Peyer's patch (tissue), 4 donors: ENCODE data around the gene PACS2. TPM values are rescaled to one million over a fixed set of nuclear protein-coding genes. Genes with fewer than 3 reads are reported as not detected.
A peak's percentile ranks its signal among the peaks of the same experiment; 100 is the strongest.

Source experiments
- DNase-seq, 3 donors: peaks; one replicate each; pipeline ENCODE4 v3.0.0-alpha.2; 2017 to 2019
- H3K27ac ChIP-seq, 4 donors: fragments of 200-600 bp; sonication (generic); one replicate each; pipeline ENCODE4 v1.5.1; 2016 to 2019
- H3K27me3 ChIP-seq, 2 donors: fragments of 200-600 bp; sonication (generic); one replicate each; pipeline ENCODE4 v1.5.1; 2019
- H3K36me3 ChIP-seq, 3 donors: fragments of 200-600 bp; sonication (generic); one replicate each; pipeline ENCODE4 v1.5.1; 2016 to 2019
- H3K4me1 ChIP-seq, 4 donors: fragments of 200-600 bp; sonication (generic); one replicate each; pipeline ENCODE4 v1.5.1; 2016 to 2019
- H3K4me3 ChIP-seq, 4 donors: fragments of 200-600 bp; sonication (generic); 1 replicate in 3 of 4; 2 replicates in 1 of 4; pipeline ENCODE4 v1.5.1; 2016 to 2019; ENCODE audit warnings: mild to moderate bottlenecking in 1 of 4
- H3K9me3 ChIP-seq, 4 donors: fragments of 200-600 bp; sonication (generic); one replicate each; pipeline ENCODE4 v1.5.1; 2016 to 2019; ENCODE audit warnings: mild to moderate bottlenecking in 1 of 4
- POLR2A ChIP-seq, 2 donors: fragments of 450-650 bp; IDR thresholded peaks; one replicate each; pipeline ENCODE4 v1.5.1; 2017; ENCODE audit warnings: antibody characterized with exemption in 2 of 2, mild to moderate bottlenecking in 2 of 2, moderate library complexity in 2 of 2
- total RNA-seq, 4 donors: library from RNA; depleted of rRNA; stranded (reverse); fragments of >200 nt; gene quantifications; one replicate each; pipeline ENCODE4 v1.1.0, GENCODE V29; 2016
- TF ChIP-seq, protein P1 (sequence below), 6 experiments: fragments of 450-650 bp in 4 of 6; fragments of 200-600 bp in 2 of 6; sonication (generic) in 1 of 6; IDR thresholded peaks; one replicate each; pipeline ENCODE4 v1.5.1; 2017 to 2019; ENCODE audit warnings: antibody characterized with exemption in 6 of 6, mild to moderate bottlenecking in 3 of 6, moderate library complexity in 1 of 6

PACS2 gene
- total RNA-seq, 4 donors from 2014 or later, result 77.2 to 158 (median 126) TPM

DNA sequence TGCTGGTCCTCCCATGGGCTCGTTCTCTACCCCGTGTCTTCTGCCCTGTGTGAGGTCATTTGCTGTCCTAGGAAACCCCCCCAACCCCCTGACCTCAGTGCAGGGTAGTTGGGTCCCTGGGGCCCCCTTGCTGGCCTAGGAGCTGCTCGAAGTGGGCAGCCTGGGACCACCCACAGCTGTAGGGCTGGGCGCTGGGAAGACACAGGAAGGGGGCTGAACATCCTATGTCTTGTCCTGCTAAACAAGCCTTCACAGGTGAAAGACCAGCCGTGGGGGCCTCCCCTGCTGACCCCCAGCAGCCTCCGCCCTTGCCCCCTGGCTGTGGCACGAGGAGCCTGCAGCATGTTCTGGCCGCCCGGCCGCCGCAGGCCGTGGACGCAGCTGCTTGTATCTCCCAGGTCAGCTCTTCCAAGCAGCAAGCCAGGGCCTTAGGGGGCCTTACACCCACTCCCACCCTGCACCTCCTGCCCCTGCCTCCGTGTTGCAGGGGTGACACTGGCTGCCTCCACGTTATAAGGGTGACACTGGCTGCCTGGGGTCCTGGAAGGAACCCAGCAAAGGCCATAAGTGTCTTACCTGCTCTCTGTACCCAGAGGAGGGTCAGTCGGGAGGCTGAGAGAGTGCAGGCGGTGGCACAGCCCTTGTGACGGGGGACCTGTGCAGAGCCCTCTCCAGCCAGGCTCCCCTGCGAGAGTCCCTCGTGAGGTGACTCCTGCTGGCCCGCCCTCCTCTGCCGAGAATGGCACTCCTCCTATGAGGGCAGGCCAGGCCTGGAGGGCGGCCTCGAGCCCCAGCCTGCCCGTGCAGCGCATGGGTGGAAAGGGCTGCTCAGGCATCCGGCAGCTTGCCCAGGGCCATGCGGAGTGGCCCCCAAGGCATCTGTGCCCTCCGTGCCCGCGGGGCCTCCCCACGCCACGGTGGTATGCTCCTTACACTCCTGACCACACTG, 72.3 kb downstream of the PACS2 start:
- H3K27me3 ChIP-seq, result no peaks in the 10 kb centered on the region
- DNase-seq, result no peak
- peaks cover 0 to 46% (median 0%) of the 10 kb centered on the region in 3 donors for H3K36me3 ChIP-seq
- no peak overlapping the region for H3K4me3 ChIP-seq
- H3K9me3 ChIP-seq, result no peaks in the 10 kb centered on the region
- TF ChIP-seq POLR2A (IDR thresholded peaks at IDR 0.05), result no peak
- TF ChIP-seq, protein P1, sequence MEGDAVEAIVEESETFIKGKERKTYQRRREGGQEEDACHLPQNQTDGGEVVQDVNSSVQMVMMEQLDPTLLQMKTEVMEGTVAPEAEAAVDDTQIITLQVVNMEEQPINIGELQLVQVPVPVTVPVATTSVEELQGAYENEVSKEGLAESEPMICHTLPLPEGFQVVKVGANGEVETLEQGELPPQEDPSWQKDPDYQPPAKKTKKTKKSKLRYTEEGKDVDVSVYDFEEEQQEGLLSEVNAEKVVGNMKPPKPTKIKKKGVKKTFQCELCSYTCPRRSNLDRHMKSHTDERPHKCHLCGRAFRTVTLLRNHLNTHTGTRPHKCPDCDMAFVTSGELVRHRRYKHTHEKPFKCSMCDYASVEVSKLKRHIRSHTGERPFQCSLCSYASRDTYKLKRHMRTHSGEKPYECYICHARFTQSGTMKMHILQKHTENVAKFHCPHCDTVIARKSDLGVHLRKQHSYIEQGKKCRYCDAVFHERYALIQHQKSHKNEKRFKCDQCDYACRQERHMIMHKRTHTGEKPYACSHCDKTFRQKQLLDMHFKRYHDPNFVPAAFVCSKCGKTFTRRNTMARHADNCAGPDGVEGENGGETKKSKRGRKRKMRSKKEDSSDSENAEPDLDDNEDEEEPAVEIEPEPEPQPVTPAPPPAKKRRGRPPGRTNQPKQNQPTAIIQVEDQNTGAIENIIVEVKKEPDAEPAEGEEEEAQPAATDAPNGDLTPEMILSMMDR (IDR thresholded peaks at IDR 0.05), result no peak
- peaks cover 0 to 5% (median 2%) of the 10 kb centered on the region in 4 donors for H3K4me1 ChIP-seq
- no peak overlapping the region for H3K27ac ChIP-seq

DNA sequence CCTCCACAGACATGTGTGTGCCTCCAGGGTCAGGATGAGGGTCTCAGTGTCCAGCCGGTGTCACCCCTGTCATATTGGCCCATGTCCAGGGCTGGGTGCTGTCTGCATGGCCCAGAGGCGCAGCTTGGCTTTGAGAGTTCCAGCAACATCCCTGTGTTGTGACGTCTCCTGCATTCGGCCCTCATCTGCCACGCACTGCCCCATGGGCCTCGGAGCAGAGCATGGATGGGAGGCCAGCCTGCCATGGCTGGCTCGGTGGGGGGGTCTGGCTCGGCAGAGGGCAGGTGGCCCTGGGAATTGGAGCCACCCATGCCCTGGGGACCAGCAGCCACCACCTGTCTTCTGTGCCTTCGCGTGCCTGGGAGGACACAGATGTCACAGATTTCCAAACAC, 73.0 kb downstream of the PACS2 start:
- no peak for DNase-seq
- Histone ChIP-seq H3K9me3 (no peaks in the 10 kb centered on the region), H3K36me3 (peaks cover 0 to 42% (median 0%) of the 10 kb centered on the region in 3 donors), H3K4me3 (no peak overlapping the region), H3K4me1 (peaks cover 0 to 5% (median 2%) of the 10 kb centered on the region in 4 donors), H3K27ac (no peak overlapping the region), H3K27me3 (no peaks in the 10 kb centered on the region)
- TF ChIP-seq POLR2A (IDR thresholded peaks at IDR 0.05), result no peak
- TF ChIP-seq, protein P1 (IDR thresholded peaks at IDR 0.05), result no peak

DNA sequence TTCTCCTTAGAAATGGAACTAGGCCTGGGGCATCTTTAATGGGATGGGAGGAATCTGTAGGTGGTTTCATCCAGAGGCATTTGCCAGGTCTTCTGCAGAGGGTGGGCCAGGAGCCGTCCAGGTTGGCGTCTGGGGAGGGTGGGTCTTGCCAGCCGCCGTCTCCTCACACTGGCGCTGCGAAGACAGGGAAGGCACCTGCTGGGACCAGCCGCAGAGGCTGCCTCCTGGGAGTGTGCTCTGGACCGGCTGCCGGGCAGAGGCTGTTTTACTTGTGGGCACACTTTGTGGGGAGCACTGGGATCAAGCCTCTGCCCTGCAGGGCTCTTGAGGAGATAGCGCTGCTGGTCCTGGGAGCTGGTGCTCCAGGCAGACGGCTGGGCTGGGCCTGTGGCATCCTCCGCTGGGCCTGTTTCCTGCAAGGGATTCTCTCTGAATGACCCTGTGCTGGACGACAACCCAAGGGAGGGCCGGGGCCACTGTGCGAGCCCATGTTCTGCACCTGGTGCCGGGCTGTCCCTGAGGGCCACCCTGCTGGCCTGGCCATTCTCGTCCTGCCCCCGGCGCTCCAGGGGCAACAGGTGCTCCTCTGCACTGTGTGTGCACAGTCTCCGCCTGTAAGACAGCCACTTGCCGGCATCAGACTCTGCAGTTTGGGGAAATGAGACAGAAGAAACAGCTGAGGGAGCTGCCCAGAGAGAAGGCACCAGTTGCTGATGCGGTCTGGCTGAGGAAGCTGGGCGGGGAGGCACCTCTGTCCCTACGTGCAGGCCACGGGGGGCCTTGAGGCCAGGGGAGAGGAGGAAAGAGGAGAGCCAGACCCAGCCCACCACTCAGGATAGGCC, 73.8 kb downstream of the PACS2 start:
- Histone ChIP-seq H3K9me3 (no peaks in the 10 kb centered on the region), H3K27ac (peak overlapping the region in 1 of 4 donors; percentile 3), H3K4me1 (peaks cover 0 to 5% (median 2%) of the 10 kb centered on the region in 4 donors), H3K36me3 (peaks cover 0 to 34% (median 0%) of the 10 kb centered on the region in 3 donors), H3K27me3 (no peaks in the 10 kb centered on the region), H3K4me3 (no peak overlapping the region)
- no peak for TF ChIP-seq POLR2A (IDR thresholded peaks at IDR 0.05)
- TF ChIP-seq, protein P1 (IDR thresholded peaks at IDR 0.05), result no peak
- no peak for DNase-seq

DNA sequence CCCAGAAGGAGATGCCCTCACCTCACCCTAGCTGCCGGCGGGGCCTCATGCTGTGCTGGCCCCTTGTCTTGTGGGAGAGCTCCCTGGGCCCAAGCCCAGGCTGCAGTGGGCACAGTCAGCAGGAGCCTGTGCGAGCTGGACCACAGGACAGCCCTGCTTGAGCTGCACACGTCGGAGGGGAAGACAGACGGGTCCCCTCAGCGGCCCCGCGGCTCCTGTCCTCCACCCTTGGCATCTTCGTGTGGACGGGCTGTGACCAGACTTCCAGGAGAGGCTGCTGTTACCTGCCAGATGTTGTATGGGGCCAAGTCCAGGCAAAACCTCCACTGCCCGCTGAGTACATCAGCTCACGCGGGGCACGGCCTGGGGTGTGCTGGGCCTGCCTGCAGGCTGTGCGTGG, 74.4 kb downstream of the PACS2 start:
- Histone ChIP-seq H3K9me3 (no peaks in the 10 kb centered on the region), H3K27me3 (no peaks in the 10 kb centered on the region), H3K4me1 (peaks cover 0 to 5% (median 2%) of the 10 kb centered on the region in 4 donors), H3K4me3 (no peak overlapping the region), H3K27ac (peak overlapping the region in 1 of 4 donors; percentile 3), H3K36me3 (peaks cover 0 to 28% (median 0%) of the 10 kb centered on the region in 3 donors)
- no peak for DNase-seq
- TF ChIP-seq, protein P1 (IDR thresholded peaks at IDR 0.05), result no peak
- TF ChIP-seq POLR2A (IDR thresholded peaks at IDR 0.05), result no peak

DNA sequence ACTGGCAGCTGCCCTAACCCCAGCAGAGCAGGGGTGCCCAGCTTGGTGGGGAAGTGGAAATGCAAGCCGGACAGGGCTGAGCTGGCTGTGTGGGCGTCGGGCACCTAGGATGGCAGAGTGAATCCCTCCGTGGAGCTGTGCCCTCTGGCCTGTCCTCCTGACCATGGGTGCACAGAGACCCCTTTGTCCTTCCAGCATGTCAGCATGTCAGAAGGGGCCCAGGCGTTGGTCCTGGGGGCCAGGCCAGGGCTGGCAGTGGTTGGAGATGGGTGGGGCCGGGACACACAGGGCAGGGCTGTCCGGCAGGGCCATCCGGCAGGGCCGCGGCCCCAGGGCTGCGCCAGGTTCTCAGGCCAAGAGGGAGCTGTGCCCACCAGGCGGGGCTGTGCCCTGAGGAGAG, 75.0 kb downstream of the PACS2 start:
- Histone ChIP-seq H3K9me3 (no peaks in the 10 kb centered on the region), H3K4me1 (peaks cover 0 to 5% (median 2%) of the 10 kb centered on the region in 4 donors), H3K4me3 (no peak overlapping the region), H3K27ac (peak overlapping the region in 2 of 4 donors; percentile 39 to 40), H3K27me3 (no peaks in the 10 kb centered on the region), H3K36me3 (peaks cover 0 to 22% (median 0%) of the 10 kb centered on the region in 3 donors)
- DNase-seq, result no peak
- TF ChIP-seq POLR2A (IDR thresholded peaks at IDR 0.05), result no peak
- TF ChIP-seq, protein P1 (IDR thresholded peaks at IDR 0.05), result no peak
